HepG2 (cell line): ENCODE measurements around the gene CFAP90. TPM values are rescaled to one million over a fixed set of nuclear protein-coding genes. Genes with fewer than 3 reads are reported as not detected.
A peak's percentile ranks its signal among the peaks of the same experiment; 100 is the strongest.

Experiments
- AGO1 ChIP-seq: fragments of 200-400 bp; formaldehyde crosslinking; IDR thresholded peaks from 2 replicates; pipeline ENCODE4 v1.6.1; 2017; ENCODE audit warnings: mild to moderate bottlenecking, low read depth, low read length, moderate library complexity; ENCODE audit not compliant: poor library complexity, severe bottlenecking
- BHLHE40 ChIP-seq: IDR thresholded peaks from 2 replicates; pipeline ENCODE4 v1.6.1; 2011; ENCODE audit warnings: low read length, improper control_type of control experiment
- FOXM1 ChIP-seq: sonication (generic); formaldehyde crosslinking; IDR thresholded peaks from 2 replicates; pipeline ENCODE4 v1.5.0; 2020; ENCODE audit warnings: missing genetic modification reagents
- HOXA5 ChIP-seq: sonication (generic); formaldehyde crosslinking; IDR thresholded peaks from 2 replicates; pipeline ENCODE4 v1.4.0; 2020; ENCODE audit warnings: missing genetic modification reagents
- MXI1 ChIP-seq: IDR thresholded peaks from 3 replicates; pipeline ENCODE4 v1.6.1; 2012; ENCODE audit warnings: low read depth, low read length, inconsistent platforms, borderline replicate concordance
- RFXANK ChIP-seq: IDR thresholded peaks from 2 replicates; pipeline ENCODE4 v1.6.1; 2016
- TBP ChIP-seq: sonication (generic); formaldehyde crosslinking; IDR thresholded peaks from 2 replicates; pipeline ENCODE4 v1.5.0; 2020; ENCODE audit warnings: missing genetic modification reagents
- TMF1 ChIP-seq: sonication (generic); formaldehyde crosslinking; IDR thresholded peaks from 2 replicates; pipeline ENCODE4 v1.8.1; 2022; ENCODE audit warnings: low read depth, missing genetic modification reagents
- ZIK1 ChIP-seq: sonication (generic); formaldehyde crosslinking; IDR thresholded peaks from 2 replicates; pipeline ENCODE4 v1.5.0; 2020; ENCODE audit warnings: mild to moderate bottlenecking, low read depth, missing genetic modification reagents, borderline replicate concordance
- ZNF10 ChIP-seq: sonication (generic); formaldehyde crosslinking; IDR thresholded peaks from 2 replicates; pipeline ENCODE4 v1.4.0; 2020; ENCODE audit warnings: mild to moderate bottlenecking, low read depth, missing genetic modification reagents, borderline replicate concordance
- ZNF207 ChIP-seq: fragments of 450-650 bp; IDR thresholded peaks from 2 replicates; pipeline ENCODE4 v1.6.1; 2016; ENCODE audit warnings: antibody characterized with exemption, borderline replicate concordance
- ZNF496 ChIP-seq: sonication (generic); formaldehyde crosslinking; IDR thresholded peaks from 2 replicates; pipeline ENCODE4 v1.8.1; 2023; ENCODE audit warnings: mild to moderate bottlenecking, moderate library complexity, missing genetic modification reagents; ENCODE audit not compliant: insufficient replicate concordance
- ZNF629 ChIP-seq: sonication (generic); formaldehyde crosslinking; conservative IDR thresholded peaks from 2 replicates; pipeline ENCODE4 v1.5.0; 2020; ENCODE audit warnings: missing genetic modification reagents
- ZNF672 ChIP-seq: sonication (generic); formaldehyde crosslinking; IDR thresholded peaks from 2 replicates; pipeline ENCODE4 v1.8.1; 2022; ENCODE audit warnings: missing genetic modification reagents
- ZNF83 ChIP-seq: sonication (generic); formaldehyde crosslinking; IDR thresholded peaks from 2 replicates; pipeline ENCODE4 v1.4.0; 2020; ENCODE audit warnings: missing genetic modification reagents, mild to moderate bottlenecking, borderline replicate concordance
- polyA plus RNA-seq, 8 experiments: library from polyadenylated mRNA; depleted of rRNA in 3 of 8; stranded (reverse) in 7 of 8; unstranded in 1 of 8; fragments of >200 nt; fragmentation: Illumina TruSeq in 4 of 8; extraction: Trizol in 4 of 8; gene quantifications; 2 replicates each; pipeline versions ENCODE4 v1.2.1 to v1.2.3, GENCODE V29; 2011 to 2016; ENCODE audit warnings: low read depth in 4 of 8, missing spikeins in 1 of 8, mixed read lengths in 1 of 8; ENCODE audit not compliant: insufficient read depth in 1 of 8
- total RNA-seq, 5 experiments: library from RNA; depleted of rRNA; stranded (reverse); fragments of >200 nt; fragmentation: Illumina TruSeq; extraction: Trizol; gene quantifications; 2 replicates each; pipeline ENCODE4 v1.2.3, GENCODE V29; 2016; ENCODE audit warnings: low read depth in 1 of 5
- TF ChIP-seq, protein P1 (sequence below): sonication (generic); formaldehyde crosslinking; IDR thresholded peaks from 2 replicates; pipeline ENCODE4 v1.8.0; 2022; ENCODE audit warnings: mild to moderate bottlenecking, missing genetic modification reagents, borderline replicate concordance
- TF ChIP-seq, protein P2 (sequence below): sonication (generic); formaldehyde crosslinking; IDR thresholded peaks from 2 replicates; pipeline ENCODE4 v1.5.0; 2020; ENCODE audit warnings: missing genetic modification reagents
- TF ChIP-seq, protein P3 (sequence below): sonication (generic); formaldehyde crosslinking; IDR thresholded peaks from 2 replicates; pipeline ENCODE4 v1.4.0; 2020; ENCODE audit warnings: mild to moderate bottlenecking, missing genetic modification reagents
- TF ChIP-seq, protein P4 (sequence below): sonication (generic); formaldehyde crosslinking; IDR thresholded peaks from 2 replicates; pipeline ENCODE4 v1.4.0; 2020; ENCODE audit warnings: missing genetic modification reagents, mild to moderate bottlenecking, borderline replicate concordance
- TF ChIP-seq, protein P5 (sequence below): IDR thresholded peaks from 2 replicates; pipeline ENCODE4 v1.6.1; 2016; ENCODE audit warnings: missing compliant biosample characterization, missing genetic modification reagents, borderline replicate concordance

Gene CFAP90
- total and polyA plus RNA-seq, 2 of the 13 experiments (the other 11 are each of a cell fraction or from before 2014, with no cell fraction given): 0.11 TPM; not detected in 1

DNA sequence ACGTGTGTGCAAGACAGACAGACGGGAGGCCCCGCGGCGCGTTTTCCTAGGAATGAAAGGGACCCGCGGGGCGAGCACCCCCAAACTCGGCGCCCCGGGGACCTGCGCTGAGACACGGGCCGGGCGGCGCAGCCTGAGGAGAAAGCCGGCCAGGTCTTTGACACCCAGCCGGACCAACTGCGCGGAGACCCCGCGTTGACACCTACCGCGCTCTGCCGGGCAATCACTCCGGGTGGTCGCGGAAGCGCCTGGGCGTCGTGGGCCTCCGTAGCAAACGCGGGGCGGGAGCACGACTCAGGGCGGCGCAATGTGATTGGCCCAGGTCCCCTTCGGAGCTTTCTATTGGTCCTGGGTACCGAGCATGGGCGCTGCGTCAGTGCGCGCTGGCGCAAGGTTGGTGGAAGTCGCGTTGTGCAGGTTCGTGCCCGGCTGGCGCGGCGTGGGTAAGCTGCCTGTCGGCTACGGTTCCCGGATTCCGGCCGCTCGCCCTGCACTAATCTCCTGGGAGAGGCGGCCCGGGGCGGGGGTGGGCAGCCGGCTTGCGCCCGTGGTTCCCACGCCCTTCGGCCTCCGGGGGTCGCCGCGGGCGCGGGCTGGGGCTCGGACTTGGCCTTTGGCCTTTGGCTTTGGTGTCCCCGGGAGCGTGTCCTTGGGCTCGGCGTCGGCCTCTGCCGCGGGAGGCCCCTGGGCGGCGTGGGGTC lies 18.0 kb upstream of the CFAP90 start, which contains the start of the genes FASTKD3 and MTRR (continued):
- TF ChIP-seq MXI1 (peak; percentile 93; the same call in 2 of the 3 replicates), ZNF207 (no peak), AGO1 (peak; percentile 1), ZNF10 (CRISPR knock-in tag) (no peak), HOXA5 (CRISPR knock-in tag) (peak; percentile 75; the same call in 1 of the 2 replicates), TBP (no peak), ZNF672 (no peak), ZNF83 (no peak), TMF1 (no peak; the same call in none of the 2 replicates), FOXM1 (CRISPR knock-in tag) (no peak), ZIK1 (CRISPR knock-in tag) (no peak), BHLHE40 (no peak), RFXANK (CRISPR knock-in tag) (no peak), ZNF496 (no peak), ZNF629 (no peak)
- TF ChIP-seq, protein P1, sequence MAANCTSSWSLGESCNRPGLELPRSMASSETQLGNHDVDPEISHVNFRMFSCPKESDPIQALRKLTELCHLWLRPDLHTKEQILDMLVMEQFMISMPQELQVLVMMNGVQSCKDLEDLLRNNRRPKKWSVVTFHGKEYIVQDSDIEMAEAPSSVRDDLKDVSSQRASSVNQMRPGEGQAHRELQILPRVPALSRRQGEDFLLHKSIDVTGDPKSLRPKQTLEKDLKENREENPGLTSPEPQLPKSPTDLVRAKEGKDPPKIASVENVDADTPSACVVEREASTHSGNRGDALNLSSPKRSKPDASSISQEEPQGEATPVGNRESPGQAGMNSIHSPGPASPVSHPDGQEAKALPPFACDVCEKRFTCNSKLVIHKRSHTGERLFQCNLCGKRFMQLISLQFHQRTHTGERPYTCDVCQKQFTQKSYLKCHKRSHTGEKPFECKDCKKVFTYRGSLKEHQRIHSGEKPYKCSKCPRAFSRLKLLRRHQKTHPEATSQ (CRISPR knock-in tag): no peak
- TF ChIP-seq, protein P2, sequence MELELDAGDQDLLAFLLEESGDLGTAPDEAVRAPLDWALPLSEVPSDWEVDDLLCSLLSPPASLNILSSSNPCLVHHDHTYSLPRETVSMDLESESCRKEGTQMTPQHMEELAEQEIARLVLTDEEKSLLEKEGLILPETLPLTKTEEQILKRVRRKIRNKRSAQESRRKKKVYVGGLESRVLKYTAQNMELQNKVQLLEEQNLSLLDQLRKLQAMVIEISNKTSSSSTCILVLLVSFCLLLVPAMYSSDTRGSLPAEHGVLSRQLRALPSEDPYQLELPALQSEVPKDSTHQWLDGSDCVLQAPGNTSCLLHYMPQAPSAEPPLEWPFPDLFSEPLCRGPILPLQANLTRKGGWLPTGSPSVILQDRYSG: no peak; the same call in 1 of the 2 replicates
- TF ChIP-seq, protein P3, sequence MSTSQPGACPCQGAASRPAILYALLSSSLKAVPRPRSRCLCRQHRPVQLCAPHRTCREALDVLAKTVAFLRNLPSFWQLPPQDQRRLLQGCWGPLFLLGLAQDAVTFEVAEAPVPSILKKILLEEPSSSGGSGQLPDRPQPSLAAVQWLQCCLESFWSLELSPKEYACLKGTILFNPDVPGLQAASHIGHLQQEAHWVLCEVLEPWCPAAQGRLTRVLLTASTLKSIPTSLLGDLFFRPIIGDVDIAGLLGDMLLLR (CRISPR knock-in tag): no peak
- TF ChIP-seq, protein P4, sequence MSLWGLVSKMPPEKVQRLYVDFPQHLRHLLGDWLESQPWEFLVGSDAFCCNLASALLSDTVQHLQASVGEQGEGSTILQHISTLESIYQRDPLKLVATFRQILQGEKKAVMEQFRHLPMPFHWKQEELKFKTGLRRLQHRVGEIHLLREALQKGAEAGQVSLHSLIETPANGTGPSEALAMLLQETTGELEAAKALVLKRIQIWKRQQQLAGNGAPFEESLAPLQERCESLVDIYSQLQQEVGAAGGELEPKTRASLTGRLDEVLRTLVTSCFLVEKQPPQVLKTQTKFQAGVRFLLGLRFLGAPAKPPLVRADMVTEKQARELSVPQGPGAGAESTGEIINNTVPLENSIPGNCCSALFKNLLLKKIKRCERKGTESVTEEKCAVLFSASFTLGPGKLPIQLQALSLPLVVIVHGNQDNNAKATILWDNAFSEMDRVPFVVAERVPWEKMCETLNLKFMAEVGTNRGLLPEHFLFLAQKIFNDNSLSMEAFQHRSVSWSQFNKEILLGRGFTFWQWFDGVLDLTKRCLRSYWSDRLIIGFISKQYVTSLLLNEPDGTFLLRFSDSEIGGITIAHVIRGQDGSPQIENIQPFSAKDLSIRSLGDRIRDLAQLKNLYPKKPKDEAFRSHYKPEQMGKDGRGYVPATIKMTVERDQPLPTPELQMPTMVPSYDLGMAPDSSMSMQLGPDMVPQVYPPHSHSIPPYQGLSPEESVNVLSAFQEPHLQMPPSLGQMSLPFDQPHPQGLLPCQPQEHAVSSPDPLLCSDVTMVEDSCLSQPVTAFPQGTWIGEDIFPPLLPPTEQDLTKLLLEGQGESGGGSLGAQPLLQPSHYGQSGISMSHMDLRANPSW (CRISPR knock-in tag): 0 out of 2 replicates have a peak, but pooled peaks have one; percentile 27
- TF ChIP-seq, protein P5, sequence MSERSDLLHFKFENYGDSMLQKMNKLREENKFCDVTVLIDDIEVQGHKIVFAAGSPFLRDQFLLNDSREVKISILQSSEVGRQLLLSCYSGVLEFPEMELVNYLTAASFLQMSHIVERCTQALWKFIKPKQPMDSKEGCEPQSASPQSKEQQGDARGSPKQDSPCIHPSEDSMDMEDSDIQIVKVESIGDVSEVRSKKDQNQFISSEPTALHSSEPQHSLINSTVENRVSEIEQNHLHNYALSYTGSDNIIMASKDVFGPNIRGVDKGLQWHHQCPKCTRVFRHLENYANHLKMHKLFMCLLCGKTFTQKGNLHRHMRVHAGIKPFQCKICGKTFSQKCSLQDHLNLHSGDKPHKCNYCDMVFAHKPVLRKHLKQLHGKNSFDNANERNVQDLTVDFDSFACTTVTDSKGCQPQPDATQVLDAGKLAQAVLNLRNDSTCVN (CRISPR knock-in tag): no peak
